GM23248 (cell line): Measurements from ENCODE around the gene ZNF205. TPM values are rescaled to one million over a fixed set of nuclear protein-coding genes. Genes with fewer than 3 reads are reported as not detected.

ENCODE experiments used
- DNase-seq: peaks from one replicate; pipeline ENCODE4 v3.0.0-alpha.2; 2015
- H2AFZ ChIP-seq: fragments of 200-600 bp; sonication (generic); 2 replicates; pipeline ENCODE4 v1.6.1; 2016; ENCODE audit warnings: antibody characterized with exemption
- H3F3A ChIP-seq: fragments of 200-600 bp; sonication (generic); 2 replicates; pipeline ENCODE4 v1.6.1; 2016; ENCODE audit warnings: mild to moderate bottlenecking, antibody characterized with exemption, mixed run types; ENCODE audit not compliant: insufficient read depth
- H3K27ac ChIP-seq: fragments of 200-600 bp; sonication (generic); 2 replicates; pipeline ENCODE4 v1.5.1; 2016; ENCODE audit warnings: mild to moderate bottlenecking
- H3K27me3 ChIP-seq: fragments of 200-600 bp; sonication (generic); replicated peaks from 2 replicates; pipeline ENCODE4 v1.6.1; 2016; ENCODE audit warnings: mild to moderate bottlenecking; ENCODE audit not compliant: insufficient read depth
- H3K36me3 ChIP-seq: fragments of 200-600 bp; sonication (generic); 2 replicates; pipeline ENCODE4 v1.6.1; 2016; ENCODE audit warnings: low read depth, mild to moderate bottlenecking
- H3K4me1 ChIP-seq: fragments of 200-600 bp; sonication (generic); 2 replicates; pipeline ENCODE4 v1.6.1; 2016; ENCODE audit warnings: mild to moderate bottlenecking; ENCODE audit not compliant: insufficient read depth
- H3K4me2 ChIP-seq: fragments of 200-600 bp; sonication (generic); one replicate; pipeline ENCODE4 v1.6.1; 2016; ENCODE audit warnings: mild to moderate bottlenecking; ENCODE audit not compliant: unreplicated experiment
- H3K4me3 ChIP-seq: fragments of 200-600 bp; sonication (generic); 2 replicates; pipeline ENCODE4 v1.5.1; 2016; ENCODE audit warnings: mild to moderate bottlenecking
- H3K79me2 ChIP-seq: fragments of 200-600 bp; sonication (generic); 2 replicates; pipeline ENCODE4 v1.6.1; 2016; ENCODE audit warnings: mild to moderate bottlenecking; ENCODE audit not compliant: insufficient read depth
- H3K9ac ChIP-seq: fragments of 200-600 bp; sonication (generic); 2 replicates; pipeline ENCODE4 v1.6.1; 2016; ENCODE audit warnings: mild to moderate bottlenecking
- H3K9me2 ChIP-seq: fragments of 200-600 bp; sonication (generic); 2 replicates; pipeline ENCODE4 v1.6.1; 2016; ENCODE audit warnings: mixed run types, mild to moderate bottlenecking, moderate library complexity; ENCODE audit not compliant: insufficient read depth
- H3K9me3 ChIP-seq: fragments of 200-600 bp; sonication (generic); one replicate; pipeline ENCODE4 v1.6.1; 2017; ENCODE audit warnings: low read depth
- H4K20me1 ChIP-seq: fragments of 200-600 bp; sonication (generic); 2 replicates; pipeline ENCODE4 v1.6.0; 2016; ENCODE audit not compliant: insufficient read depth
- EZH2 ChIP-seq: fragments of 200-600 bp; sonication (generic); IDR thresholded peaks from 2 replicates; pipeline ENCODE4 v1.6.1; 2018; ENCODE audit warnings: antibody characterized with exemption, mild to moderate bottlenecking; ENCODE audit not compliant: insufficient read depth, poor library complexity, severe bottlenecking
- EZH2phosphoT487 ChIP-seq: fragments of 200-600 bp; sonication (generic); IDR thresholded peaks from 2 replicates; pipeline ENCODE4 v1.6.1; 2018; ENCODE audit warnings: antibody characterized with exemption, moderate library complexity, mild to moderate bottlenecking, low read depth; ENCODE audit not compliant: insufficient read depth
- WGBS, 2 experiments: methylation state at CpG; one replicate each; pipeline ENCODE4 v1.1.6; 2015 to 2017; ENCODE audit warnings: low lambda C conversion rate in 2 of 2, low coverage in 1 of 2; ENCODE audit errors: missing lambda C conversion rate in 2 of 2; 5-methylcytosine and 5-hydroxymethylcytosine counted together
- in situ Hi-C: fragments of 300-500 bp; cut with MboI; formaldehyde crosslinking; loops from 2 replicates; pipeline ENCODE4 v1.15.0; 2020
- polyA plus RNA-seq: library from polyadenylated mRNA; unstranded; fragments of >200 nt; fragmentation: Nextera tagmentation; extraction: Ambion mirVana; gene quantifications from 2 replicates; pipeline ENCODE4 v1.2.1, GENCODE V29; 2016
- total RNA-seq: library from RNA; depleted of rRNA; stranded (reverse); fragments of >200 nt; shearing (Covaris generic); gene quantifications from 2 replicates; pipeline ENCODE4 v1.2.3, GENCODE V29; 2014

ZNF205 gene
- total and polyA plus RNA-seq, 2 experiments from 2014 or later = 4.4 to 14.6 TPM

DNA sequence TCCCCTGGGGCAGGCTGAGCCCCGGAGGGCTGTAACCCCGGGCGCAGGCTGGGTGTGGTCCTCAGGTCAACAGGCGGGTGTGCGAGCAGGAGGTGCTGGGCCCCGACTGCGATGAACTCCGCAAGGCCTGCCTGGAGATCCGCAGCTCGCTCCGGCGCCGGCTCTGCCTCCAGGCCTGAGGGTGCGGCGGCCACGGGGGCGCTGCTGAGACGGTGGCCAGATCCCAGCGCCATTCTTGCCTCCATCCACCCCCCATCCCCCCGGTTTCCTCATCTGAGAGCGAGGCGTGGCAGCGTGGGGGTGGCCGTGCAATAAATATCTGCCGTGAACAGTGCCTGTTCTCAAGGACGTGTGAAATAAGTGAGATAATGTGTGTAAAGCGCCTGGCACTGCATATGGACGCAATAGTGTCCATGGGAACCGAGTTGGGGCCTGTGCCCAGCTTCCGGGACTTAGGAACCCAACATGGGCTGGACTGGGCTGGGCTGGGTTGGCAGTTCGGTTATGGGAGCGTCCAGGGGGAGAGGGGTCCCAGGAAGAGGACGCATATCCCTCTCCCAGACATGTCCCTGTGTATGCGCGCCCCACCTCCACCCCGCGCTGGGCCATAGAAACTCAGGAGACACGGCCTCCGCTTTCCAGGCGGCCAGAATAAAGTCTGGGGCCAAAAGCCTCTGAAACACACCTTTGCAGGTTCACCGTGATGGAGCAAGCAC is 37.4 kb downstream of the ZNF205 start:
- Histone ChIP-seq H2AFZ (peak overlapping the region; percentile 87), H3K27me3 (no peaks in the 10 kb centered on the region), H3K36me3 (no peaks in the 10 kb centered on the region), H3K4me2 (peak overlapping the region; percentile 78), H3K4me1 (no peaks in the 10 kb centered on the region), H3K9me3 (no peaks in the 10 kb centered on the region), H3F3A (peaks cover 29% of the 10 kb centered on the region), H3K27ac (peak overlapping the region; percentile 50), H3K4me3 (peak overlapping the region; percentile 76), H4K20me1 (no peaks in the 10 kb centered on the region), H3K79me2 (no peaks in the 10 kb centered on the region), H3K9me2 (no peaks in the 10 kb centered on the region), H3K9ac (peak overlapping the region; percentile 86)
- in situ Hi-C loops = no loop called here
- WGBS, 2 experiments = 8 to 17% methylated on average over 34 to 40 of the region's 41 CpGs
- TF ChIP-seq EZH2 (no peak), EZH2phosphoT487 (no peak)
- peak; percentile 78 for DNase-seq

DNA sequence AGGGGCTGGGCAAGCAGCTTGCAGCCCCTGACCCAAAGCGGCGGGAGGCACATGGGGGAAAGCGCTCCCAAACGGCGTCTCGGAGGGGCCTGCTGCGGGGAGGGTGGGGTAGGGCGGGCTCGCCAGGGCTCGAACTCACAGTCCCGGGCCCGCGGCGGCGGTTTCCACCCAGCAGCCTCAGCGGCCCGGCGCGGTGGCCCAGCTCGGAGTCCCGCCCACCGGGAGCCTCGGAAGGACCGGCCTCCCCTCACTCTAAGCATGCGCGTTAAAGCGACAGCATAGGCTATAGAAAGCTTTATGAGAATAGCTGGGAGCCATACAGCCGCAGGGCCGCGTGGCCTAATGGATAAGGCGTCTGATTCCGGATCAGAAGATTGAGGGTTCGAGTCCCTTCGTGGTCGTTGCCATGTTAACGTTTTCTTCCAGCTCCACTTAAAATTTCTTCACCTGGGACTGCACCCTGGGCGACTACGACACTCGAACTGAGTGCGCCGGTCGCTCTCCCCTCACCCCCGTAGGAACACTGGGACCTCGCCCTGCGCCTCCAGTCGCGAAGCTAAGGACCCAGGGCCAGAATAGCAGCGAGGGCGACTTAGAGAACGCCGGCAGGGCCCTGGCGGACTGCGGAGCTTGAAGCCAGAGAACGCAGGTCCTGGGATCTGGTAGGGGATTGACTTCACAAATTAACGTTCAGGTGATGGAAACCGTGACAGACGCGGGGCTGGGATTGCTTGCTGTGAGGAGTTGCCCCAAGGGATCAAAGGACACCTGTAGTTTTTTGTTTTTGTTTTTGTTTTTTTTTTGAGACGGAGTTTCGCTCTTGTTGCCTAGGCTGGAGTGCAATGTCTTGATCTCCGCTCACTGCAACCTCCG is 38.2 kb downstream of the ZNF205 start:
- Histone ChIP-seq H2AFZ (peak overlapping the region; percentile 87), H3K4me2 (peak overlapping the region; percentile 78), H3F3A (peaks cover 37% of the 10 kb centered on the region), H3K79me2 (no peaks in the 10 kb centered on the region), H3K36me3 (no peaks in the 10 kb centered on the region), H3K4me1 (no peaks in the 10 kb centered on the region), H3K27me3 (no peaks in the 10 kb centered on the region), H3K4me3 (peak overlapping the region; percentile 76), H3K9ac (peak overlapping the region; percentile 86), H3K9me2 (no peaks in the 10 kb centered on the region), H3K9me3 (no peaks in the 10 kb centered on the region), H4K20me1 (no peaks in the 10 kb centered on the region), H3K27ac (peak overlapping the region; percentile 70)
- 1 to 2% methylated on average over 48 of the region's 62 CpGs for WGBS, 2 experiments
- in situ Hi-C loops = no loop called here
- TF ChIP-seq EZH2phosphoT487 (no peak), EZH2 (no peak)
- peak; percentile 99 for DNase-seq

DNA sequence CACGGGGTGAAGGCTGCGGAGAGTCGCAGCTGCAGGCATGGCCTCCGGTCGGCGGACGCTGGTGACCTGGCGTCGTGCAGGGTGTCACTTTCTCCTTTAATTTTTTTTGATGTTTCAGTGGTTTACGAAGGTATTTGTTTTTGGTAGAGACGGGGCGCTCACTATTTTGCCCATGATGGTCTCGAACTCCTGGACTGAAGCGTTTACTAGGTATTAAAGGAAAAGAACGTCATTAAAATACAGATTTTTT is 39.6 kb downstream of the ZNF205 start:
- Histone ChIP-seq H3K27me3 (no peaks in the 10 kb centered on the region), H3K4me2 (peak overlapping the region; percentile 70), H3K4me1 (no peaks in the 10 kb centered on the region), H3K27ac (peak overlapping the region; percentile 53), H3K79me2 (no peaks in the 10 kb centered on the region), H2AFZ (peak overlapping the region; percentile 81), H3K9me3 (no peaks in the 10 kb centered on the region), H3K4me3 (peak overlapping the region; percentile 74), H3K9ac (peak overlapping the region; percentile 59), H3K9me2 (no peaks in the 10 kb centered on the region), H3F3A (peaks cover 44% of the 10 kb centered on the region), H4K20me1 (no peaks in the 10 kb centered on the region), H3K36me3 (no peaks in the 10 kb centered on the region)
- no peak for DNase-seq
- in situ Hi-C loops = no loop called here
- whole genome bisulfite sequencing, 2 experiments = 0 to 2% methylated on average over 15 of the region's 15 CpGs
- no peak for TF ChIP-seq EZH2
- no peak for TF ChIP-seq EZH2phosphoT487

DNA sequence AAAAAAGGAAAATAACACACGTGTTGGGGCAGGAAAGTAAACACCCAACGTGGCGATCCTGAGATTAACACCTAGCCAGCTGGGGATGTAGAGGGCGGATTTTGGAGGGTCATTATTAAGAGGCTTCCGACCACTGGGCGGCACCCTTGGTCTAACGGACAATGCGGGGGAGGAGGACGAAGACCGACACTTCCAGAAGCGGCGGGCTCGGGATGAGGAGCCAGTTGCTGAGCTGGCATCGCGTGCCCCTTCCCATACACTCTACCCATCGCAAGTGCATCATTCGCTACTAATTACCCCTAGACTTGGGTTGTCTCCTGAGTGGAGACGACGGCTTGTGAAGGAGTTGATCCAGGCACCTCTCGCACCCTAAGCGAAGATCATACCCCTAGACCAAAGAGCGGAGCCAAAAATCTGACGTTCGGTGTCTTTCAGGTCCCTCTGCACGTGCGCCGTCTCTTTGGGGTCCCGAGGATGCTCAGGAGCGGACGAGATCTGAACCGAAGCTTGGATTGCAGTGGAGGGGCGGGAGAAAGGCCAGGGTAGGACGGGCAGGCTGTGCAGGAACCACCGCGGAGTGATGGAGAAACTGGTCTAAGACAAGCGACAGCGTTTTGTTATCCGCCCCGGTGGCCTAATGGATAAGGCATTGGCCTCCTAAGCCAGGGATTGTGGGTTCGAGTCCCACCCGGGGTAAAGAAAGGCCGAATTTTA is 40.0 kb downstream of the ZNF205 start:
- no peaks in the 10 kb centered on the region for H3K9me3 ChIP-seq
- no peaks in the 10 kb centered on the region for H3K79me2 ChIP-seq
- in situ Hi-C loops = no loop called here
- H3K27me3 ChIP-seq = no peaks in the 10 kb centered on the region
- no peaks in the 10 kb centered on the region for H3K4me1 ChIP-seq
- H3K27ac ChIP-seq = peak overlapping the region; percentile 53
- H3K9me2 ChIP-seq = no peaks in the 10 kb centered on the region
- no peaks in the 10 kb centered on the region for H3K36me3 ChIP-seq
- H3F3A ChIP-seq = peaks cover 44% of the 10 kb centered on the region
- H3K4me2 ChIP-seq = peak overlapping the region; percentile 70
- peak overlapping the region; percentile 81 for H2AFZ ChIP-seq
- H4K20me1 ChIP-seq = no peaks in the 10 kb centered on the region
- TF ChIP-seq EZH2phosphoT487 = no peak
- no peak for TF ChIP-seq EZH2
- H3K9ac ChIP-seq = peak overlapping the region; percentile 59
- peak overlapping the region; percentile 74 for H3K4me3 ChIP-seq
- peak; percentile 87 for DNase-seq
- 3 to 5% methylated on average over 42 of the region's 42 CpGs for WGBS, 2 experiments
